RWPE2 (cell line): ENCODE results near the gene METTL27.
A peak's percentile ranks its signal among the peaks of the same experiment; 100 is the strongest.

Experiments
- ATAC-seq: fragments of 200-7000 bp; cut with Tn5 transposase; 3 replicates; pipeline ENCODE4 v1.9.1; 2021; ENCODE audit warnings: low read depth
- DNase-seq: peaks from one replicate; pipeline ENCODE4 v3.0.0-alpha.2; 2020; ENCODE audit warnings: low spot score
- H3K27ac ChIP-seq: fragments of 450-650 bp; 2 replicates; pipeline ENCODE4 v1.5.1; 2017; ENCODE audit warnings: mild to moderate bottlenecking; ENCODE audit not compliant: poor library complexity, severe bottlenecking
- H3K27me3 ChIP-seq: fragments of 250-450 bp; sonication (Bioruptor Pico); 2 replicates; pipeline ENCODE4 v1.5.1; 2021; ENCODE audit warnings: mild to moderate bottlenecking, moderate library complexity; ENCODE audit not compliant: insufficient read depth, poor library complexity, severe bottlenecking
- H3K36me3 ChIP-seq: fragments of 250-450 bp; sonication (Bioruptor Pico); 2 replicates; pipeline ENCODE4 v1.5.1; 2020; ENCODE audit warnings: low read depth, mild to moderate bottlenecking, moderate library complexity
- H3K4me1 ChIP-seq: fragments of 250-450 bp; sonication (Bioruptor Pico); 2 replicates; pipeline ENCODE4 v1.5.1; 2021; ENCODE audit warnings: mild to moderate bottlenecking, moderate library complexity; ENCODE audit not compliant: insufficient read depth, poor library complexity, severe bottlenecking
- H3K4me3 ChIP-seq: fragments of 250-450 bp; sonication (Bioruptor Pico); 2 replicates; pipeline ENCODE4 v1.5.1; 2021; ENCODE audit warnings: mild to moderate bottlenecking, moderate library complexity; ENCODE audit not compliant: severe bottlenecking
- H3K9me3 ChIP-seq: fragments of 250-450 bp; sonication (Bioruptor Pico); 2 replicates; pipeline ENCODE4 v1.5.1; 2021; ENCODE audit warnings: mild to moderate bottlenecking, moderate library complexity; ENCODE audit not compliant: severe bottlenecking
- CTCF ChIP-seq: fragments of 450-650 bp; IDR thresholded peaks from one replicate; pipeline ENCODE4 v1.5.1; 2017; ENCODE audit warnings: mild to moderate bottlenecking, moderate library complexity; ENCODE audit not compliant: poor library complexity, severe bottlenecking

Gene METTL27

DNA sequence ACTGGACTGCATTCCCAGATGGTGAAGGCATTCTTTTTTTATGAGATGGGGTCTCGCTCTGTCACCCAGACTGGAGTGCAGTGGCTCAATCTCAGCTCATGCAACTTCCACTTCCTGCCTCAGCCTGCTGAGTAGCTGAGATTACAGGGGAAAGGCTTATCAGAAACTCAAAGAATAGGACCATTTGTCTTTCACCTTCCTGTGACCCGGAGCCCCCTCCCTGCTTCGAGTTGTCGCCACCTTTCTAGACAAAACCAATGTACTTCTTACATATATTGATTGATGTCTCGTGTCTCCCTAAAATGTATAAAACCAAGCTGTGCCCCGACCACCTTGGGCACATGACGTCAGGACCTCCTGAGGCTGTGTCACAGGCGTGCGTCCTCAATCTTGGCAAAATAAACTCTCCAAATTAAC is 1.8 kb upstream of the METTL27 start:
- Histone ChIP-seq H3K27ac (no peak overlapping the region), H3K36me3 (no peaks in the 10 kb centered on the region), H3K4me3 (no peak overlapping the region), H3K9me3 (no peaks in the 10 kb centered on the region), H3K4me1 (peaks cover 10% of the 10 kb centered on the region), H3K27me3 (no peaks in the 10 kb centered on the region)
- ATAC-seq (no peak), DNase-seq (no peak)
- no peak for TF ChIP-seq CTCF

DNA sequence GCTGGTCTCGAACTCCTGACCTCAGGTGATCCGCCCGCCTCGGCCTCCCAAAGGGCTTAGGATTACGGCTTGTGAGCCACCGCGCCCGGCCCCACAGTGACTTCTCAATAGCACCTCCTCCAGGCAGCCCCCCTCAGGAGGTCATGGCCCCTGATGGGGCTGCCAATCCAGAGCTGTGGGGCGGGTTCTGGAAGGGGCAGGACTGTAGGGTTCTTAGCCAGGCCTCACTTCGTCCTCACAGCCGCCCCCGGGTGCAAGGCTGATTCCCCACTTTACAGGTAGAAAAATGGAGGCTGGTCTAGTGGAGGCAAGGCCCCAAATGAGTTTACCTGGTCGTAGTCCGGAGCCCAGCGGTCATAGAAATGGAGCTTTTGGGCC is 638 bp downstream of the METTL27 start:
- peaks cover 16% of the 10 kb centered on the region for H3K4me1 ChIP-seq
- H3K4me3 ChIP-seq, result peak overlapping the region; percentile 38
- H3K9me3 ChIP-seq, result no peaks in the 10 kb centered on the region
- no peaks in the 10 kb centered on the region for H3K36me3 ChIP-seq
- TF ChIP-seq CTCF, result no peak
- no peak for DNase-seq
- ATAC-seq, result peak; percentile 5; the same call in 2 of the 3 replicates
- H3K27ac ChIP-seq, result peak overlapping the region; percentile 55
- H3K27me3 ChIP-seq, result no peaks in the 10 kb centered on the region

- H3K9me3 ChIP-seq, result no peaks in the 10 kb centered on the region
- peak overlapping the region; percentile 55 for H3K27ac ChIP-seq
- no peak for TF ChIP-seq CTCF
- peaks cover 16% of the 10 kb centered on the region for H3K4me1 ChIP-seq
- no peaks in the 10 kb centered on the region for H3K27me3 ChIP-seq
- H3K4me3 ChIP-seq, result no peak overlapping the region
- DNase-seq, result no peak
- no peak for ATAC-seq
- no peaks in the 10 kb centered on the region for H3K36me3 ChIP-seq
These were observed 1.5 kb downstream of the METTL27 start for GRCh38 chr7:73840715-73841379.

GRCh38 chr7:73839743-73840714 is 2.3 kb downstream of the METTL27 start:
- H3K9me3 ChIP-seq, result no peaks in the 10 kb centered on the region

More at GRCh38 chr7:73839743-73840714, 2.3 kb downstream of the METTL27 start:
- peaks cover 12% of the 10 kb centered on the region for H3K4me1 ChIP-seq
- no peaks in the 10 kb centered on the region for H3K27me3 ChIP-seq
- peak overlapping the region; percentile 89 for H3K27ac ChIP-seq
- no peak for DNase-seq
- no peak for ATAC-seq
- H3K36me3 ChIP-seq, result no peaks in the 10 kb centered on the region
- no peak overlapping the region for H3K4me3 ChIP-seq
- no peak for TF ChIP-seq CTCF
